Esophagus (tissue), 2 donors: ENCODE results near the gene TGFBRAP1. TPM values are rescaled to one million over a fixed set of nuclear protein-coding genes. Genes with fewer than 3 reads are reported as not detected.

Source experiments
- H3K27ac ChIP-seq, 2 donors: one replicate each; pipeline ENCODE4 v1.5.1; 2013; ENCODE audit warnings: low read depth in 2 of 2, mild to moderate bottlenecking in 2 of 2, inconsistent platforms in 1 of 2, low read length in 1 of 2, moderate library complexity in 1 of 2
- H3K27me3 ChIP-seq, 2 donors: one replicate each; pipeline ENCODE4 v1.6.1; 2013; ENCODE audit warnings: low read length in 2 of 2, control low read depth in 1 of 2, mild to moderate bottlenecking in 1 of 2; ENCODE audit not compliant: insufficient read depth in 2 of 2, control insufficient read depth in 1 of 2
- H3K36me3 ChIP-seq, 2 donors: one replicate each; pipeline ENCODE4 v1.6.1; 2013; ENCODE audit warnings: low read length in 1 of 2; ENCODE audit not compliant: control insufficient read depth in 2 of 2, insufficient read depth in 2 of 2
- H3K4me1 ChIP-seq, 2 donors: one replicate each; pipeline ENCODE4 v1.6.1; 2013; ENCODE audit warnings: low read length in 1 of 2; ENCODE audit not compliant: control insufficient read depth in 2 of 2, insufficient read depth in 2 of 2
- H3K4me3 ChIP-seq, 2 donors: one replicate each; pipeline ENCODE4 v1.5.1; 2013; ENCODE audit warnings: low read length in 2 of 2, mild to moderate bottlenecking in 2 of 2, low read depth in 1 of 2, moderate library complexity in 1 of 2
- H3K9me3 ChIP-seq, 2 donors: one replicate each; pipeline ENCODE4 v1.6.1; 2013; ENCODE audit warnings: mild to moderate bottlenecking in 2 of 2, low read depth in 1 of 2, low read length in 1 of 2, moderate library complexity in 1 of 2; ENCODE audit not compliant: control insufficient read depth in 2 of 2, insufficient read depth in 1 of 2
- WGBS, 2 donors: extraction: QIAGEN DNeasy Blood & Tissue Kit; methylation state at CpG; one replicate each; pipeline ENCODE4 v1.1.7; 2013; 5-methylcytosine and 5-hydroxymethylcytosine counted together
- polyA plus RNA-seq, 2 donors: library from polyadenylated mRNA; stranded (reverse); fragments of 200-250 nt; gene quantifications; one replicate each; pipeline ENCODE4 v1.2.3, GENCODE V29; 2013
- donor health status: healthy with polysubstance abuse.
- donor health status: Bipolar disorder and iron deficiency.

Gene TGFBRAP1
- polyA plus RNA-seq, 2 donors = 2.3 to 5.3 TPM

DNA sequence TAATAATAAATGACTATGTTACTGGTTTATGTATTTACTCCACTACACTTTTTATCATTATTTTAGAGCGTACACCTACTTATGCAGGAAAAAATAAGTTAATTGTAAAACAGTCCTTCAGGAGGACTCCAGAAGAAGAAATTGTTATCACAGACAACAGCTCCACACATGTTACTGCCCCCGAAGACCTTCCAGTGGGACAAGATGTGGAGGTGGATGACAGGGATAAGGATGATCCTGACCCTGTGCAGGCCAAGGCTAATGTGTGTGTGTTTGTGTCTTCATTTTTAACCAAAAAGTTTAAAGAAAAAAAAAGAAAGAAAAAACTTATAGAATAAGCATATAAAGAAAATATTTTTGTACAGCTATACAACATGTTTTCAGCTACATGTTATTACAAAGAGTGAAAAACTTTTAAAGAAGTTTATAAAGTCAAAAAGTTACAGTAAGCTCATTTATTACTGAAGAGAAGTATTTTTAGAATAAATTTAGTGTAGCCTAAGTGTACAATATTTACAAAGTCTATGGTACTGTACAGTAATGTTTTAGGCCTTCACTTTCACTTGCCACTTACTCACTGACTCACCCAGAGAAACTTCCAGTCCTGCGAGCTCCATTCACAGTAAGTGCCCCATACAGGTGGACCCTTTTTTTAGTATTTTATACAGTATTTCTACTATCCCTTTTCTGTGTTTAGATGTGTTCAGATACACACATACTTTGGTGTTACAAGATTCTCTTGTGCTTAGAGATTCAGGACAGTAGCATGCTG lies 7.5 kb downstream of the TGFBRAP1 start:
- Histone ChIP-seq H3K27me3 (no peaks in the 10 kb centered on the region), H3K4me3 (no peak overlapping the region), H3K9me3 (no peaks in the 10 kb centered on the region), H3K4me1 (no peaks in the 10 kb centered on the region), H3K27ac (no peak overlapping the region), H3K36me3 (peaks cover 0 to 3% of the 10 kb centered on the region in 2 donors)
- WGBS, 2 donors = 87 to 90% methylated on average over 3 of the region's 3 CpGs

DNA sequence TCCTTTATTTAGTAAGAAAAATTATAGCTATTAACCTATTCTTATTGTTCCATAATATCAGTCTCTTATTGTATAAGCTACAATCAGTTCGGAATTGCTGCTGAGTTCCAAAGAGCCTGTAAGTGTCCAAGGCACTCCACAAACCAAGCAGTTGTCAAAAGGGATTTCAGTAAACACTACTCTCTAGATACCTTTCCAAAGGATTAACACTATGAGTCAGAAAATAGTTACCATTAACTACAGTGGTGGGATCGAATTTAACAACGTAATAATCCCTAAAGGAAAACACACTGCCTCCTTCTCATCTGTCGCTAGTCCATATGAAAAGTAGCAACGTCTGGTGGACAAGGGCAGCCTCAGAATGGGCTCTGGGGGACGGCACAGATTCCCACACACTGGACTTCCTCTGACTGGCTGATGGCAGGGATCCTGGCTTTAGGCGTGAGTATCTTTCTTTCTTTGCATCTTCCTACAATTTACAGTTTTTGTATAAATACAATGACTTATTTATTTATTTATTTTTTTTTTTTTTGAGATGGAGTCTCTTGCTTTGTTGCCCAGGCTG lies 8.8 kb downstream of the TGFBRAP1 start:
- WGBS, 2 donors = 57 to 72% methylated on average over 7 of the region's 7 CpGs
- no peak overlapping the region for H3K4me3 ChIP-seq
- no peaks in the 10 kb centered on the region for H3K9me3 ChIP-seq
- H3K36me3 ChIP-seq = peaks cover 0 to 3% of the 10 kb centered on the region in 2 donors
- H3K4me1 ChIP-seq = no peaks in the 10 kb centered on the region
- H3K27me3 ChIP-seq = no peaks in the 10 kb centered on the region
- no peak overlapping the region for H3K27ac ChIP-seq

GRCh38 chr2:105317937-105318336 lies 11.6 kb downstream of the TGFBRAP1 start:
- WGBS, 2 donors = 90 to 95% methylated on average over 3 of the region's 3 CpGs
- Histone ChIP-seq H3K27ac (no peak overlapping the region), H3K27me3 (no peaks in the 10 kb centered on the region), H3K36me3 (peaks cover 0 to 3% of the 10 kb centered on the region in 2 donors), H3K4me3 (no peak overlapping the region), H3K9me3 (no peaks in the 10 kb centered on the region), H3K4me1 (no peaks in the 10 kb centered on the region)

- peaks cover under 1 to 1% of the 10 kb centered on the region in 2 donors for H3K36me3 ChIP-seq
- no peaks in the 10 kb centered on the region for H3K27me3 ChIP-seq
- H3K4me1 ChIP-seq = no peaks in the 10 kb centered on the region
- no peak overlapping the region for H3K27ac ChIP-seq
- no peak overlapping the region for H3K4me3 ChIP-seq
- H3K9me3 ChIP-seq = no peaks in the 10 kb centered on the region
- WGBS, 2 donors = 74 to 76% methylated on average over 3 of the region's 3 CpGs
Measured at GRCh38 chr2:105315314-105315713, 14.2 kb downstream of the TGFBRAP1 start.

GRCh38 chr2:105313877-105314276 lies 15.7 kb downstream of the TGFBRAP1 start:
- Histone ChIP-seq H3K27me3 (no peaks in the 10 kb centered on the region), H3K27ac (no peak overlapping the region), H3K4me3 (no peak overlapping the region), H3K9me3 (no peaks in the 10 kb centered on the region), H3K36me3 (peaks cover 3 to 6% of the 10 kb centered on the region in 2 donors), H3K4me1 (peaks cover 3% of the 10 kb centered on the region in 2 donors)

GRCh38 chr2:105309147-105309545 lies 20.4 kb downstream of the TGFBRAP1 start:
- Histone ChIP-seq H3K27me3 (no peaks in the 10 kb centered on the region), H3K36me3 (peaks cover 7 to 18% of the 10 kb centered on the region in 2 donors), H3K27ac (no peak overlapping the region), H3K4me3 (no peak overlapping the region), H3K4me1 (peaks cover 3 to 4% of the 10 kb centered on the region in 2 donors), H3K9me3 (no peaks in the 10 kb centered on the region)
- 81 to 84% methylated on average over 4 of the region's 4 CpGs for WGBS, 2 donors

GRCh38 chr2:105308382-105309146 lies 21.0 kb downstream of the TGFBRAP1 start:
- no peak overlapping the region for H3K27ac ChIP-seq
- H3K4me1 ChIP-seq = peaks cover 3 to 4% of the 10 kb centered on the region in 2 donors
- H3K36me3 ChIP-seq = peaks cover 7 to 18% of the 10 kb centered on the region in 2 donors
- 91 to 94% methylated on average over 15 of the region's 15 CpGs for WGBS, 2 donors
- H3K27me3 ChIP-seq = no peaks in the 10 kb centered on the region
- H3K9me3 ChIP-seq = no peaks in the 10 kb centered on the region
- H3K4me3 ChIP-seq = no peak overlapping the region

DNA sequence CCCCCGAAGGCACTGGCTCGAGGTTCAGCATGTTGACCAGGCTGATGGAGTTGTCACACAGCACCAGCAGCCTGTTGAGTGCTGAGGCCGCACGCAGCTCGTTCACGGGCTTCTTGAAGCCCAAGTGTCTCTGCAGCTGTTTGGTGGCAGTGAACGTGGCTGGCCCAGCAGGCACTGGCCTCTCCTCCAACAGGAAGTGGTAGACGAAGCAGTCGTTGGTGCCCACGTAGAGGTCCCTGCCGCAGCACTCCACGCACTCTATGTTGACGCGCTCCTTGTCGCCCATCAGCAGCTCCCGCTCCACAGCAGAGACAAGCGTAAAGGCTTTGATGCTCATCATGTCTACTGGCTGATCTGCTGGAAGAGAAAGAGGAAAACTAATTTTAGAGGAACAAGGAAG lies 21.6 kb downstream of the TGFBRAP1 start:
- H3K36me3 ChIP-seq = peaks cover 7 to 18% of the 10 kb centered on the region in 2 donors
- no peaks in the 10 kb centered on the region for H3K27me3 ChIP-seq
- no peaks in the 10 kb centered on the region for H3K9me3 ChIP-seq
- WGBS, 2 donors = 91 to 95% methylated on average over 17 of the region's 17 CpGs
- no peak overlapping the region for H3K4me3 ChIP-seq
- H3K4me1 ChIP-seq = peaks cover 3 to 4% of the 10 kb centered on the region in 2 donors
- no peak overlapping the region for H3K27ac ChIP-seq

- 87 to 90% methylated on average over 19 of the region's 19 CpGs for WGBS, 2 donors
- Histone ChIP-seq H3K4me3 (no peak overlapping the region), H3K36me3 (peaks cover 7 to 18% of the 10 kb centered on the region in 2 donors), H3K27ac (no peak overlapping the region), H3K4me1 (peaks cover 3 to 4% of the 10 kb centered on the region in 2 donors), H3K9me3 (no peaks in the 10 kb centered on the region), H3K27me3 (no peaks in the 10 kb centered on the region)
Measured at GRCh38 chr2:105307550-105307949, 22.0 kb downstream of the TGFBRAP1 start.
